ENCODE data around the gene UBALD2.
"Not testable (repeated sequence)": the region's sequence is repeated elsewhere in the genome, so short reads cannot be mapped to it uniquely, and the experiment has no call there.

The UBALD2 gene

DNA sequence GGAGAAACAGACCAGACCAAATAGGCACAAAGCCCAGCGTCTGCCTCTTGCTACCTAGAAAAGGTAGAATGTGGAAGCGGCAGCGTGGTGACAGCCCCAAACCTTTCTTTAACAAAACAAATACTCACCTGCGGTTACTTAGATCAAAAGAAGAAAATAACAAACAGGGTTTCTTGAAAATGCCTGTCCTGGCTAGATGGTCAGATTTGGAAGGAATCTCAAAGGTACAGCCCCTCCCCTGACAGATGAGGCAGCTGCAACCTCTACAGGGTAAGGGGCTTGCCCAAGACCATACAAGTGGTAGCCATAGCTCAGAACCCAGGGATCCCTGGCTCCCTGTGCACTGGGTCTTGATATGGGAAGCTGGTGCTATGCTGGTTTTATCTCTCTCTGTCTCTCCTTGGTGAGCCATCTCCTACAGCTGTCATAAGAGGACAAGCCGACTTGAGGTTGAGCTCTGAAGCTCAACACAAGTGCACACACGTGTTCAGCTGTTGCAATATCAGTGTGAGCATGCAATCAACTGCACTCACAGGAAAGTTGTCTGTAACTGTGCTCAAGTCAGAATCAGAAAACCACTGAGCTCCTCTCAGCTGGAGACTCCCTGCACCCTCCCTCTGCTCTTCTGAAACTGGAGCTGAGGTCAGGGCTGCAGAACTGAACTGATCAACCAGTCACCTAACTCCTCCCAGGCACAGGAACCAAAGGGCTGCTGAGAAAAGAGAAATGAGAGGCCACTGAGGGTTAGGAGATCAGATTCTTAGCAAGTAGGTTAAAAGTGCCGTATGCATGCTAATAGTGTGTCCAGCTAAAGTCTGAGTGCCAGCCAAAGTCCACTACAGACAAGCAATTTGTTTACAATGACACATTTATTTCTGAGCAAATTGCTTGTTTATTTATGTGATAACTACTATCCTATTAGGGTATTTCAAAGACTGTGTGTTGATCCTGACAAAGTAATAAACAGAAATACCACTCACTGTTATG lies 18.8 kb upstream of the UBALD2 start:
- Histone ChIP-seq H3K4me3 (ENCODE audit: extremely low read depth, insufficient read depth, low read length, poor library complexity, severe bottlenecking) (no peak overlapping the region), H3K9me3 (ENCODE audit: control insufficient read depth, low read length) (no peaks in the 10 kb centered on the region), H3K36me3 (ENCODE audit: control insufficient read depth, insufficient read depth, low read length) (no peaks in the 10 kb centered on the region), H3K27ac (ENCODE audit: low read depth, low read length, severe bottlenecking) (no peak overlapping the region), H3K4me1 (ENCODE audit: control insufficient read depth, insufficient read depth, low read length, poor library complexity, severe bottlenecking) (no peaks in the 10 kb centered on the region)
- 78 to 90% methylated on average over 2 to 5 of the region's 7 CpGs for WGBS, 2 experiments (ENCODE audit: insufficient coverage in 2 of 2)

DNA sequence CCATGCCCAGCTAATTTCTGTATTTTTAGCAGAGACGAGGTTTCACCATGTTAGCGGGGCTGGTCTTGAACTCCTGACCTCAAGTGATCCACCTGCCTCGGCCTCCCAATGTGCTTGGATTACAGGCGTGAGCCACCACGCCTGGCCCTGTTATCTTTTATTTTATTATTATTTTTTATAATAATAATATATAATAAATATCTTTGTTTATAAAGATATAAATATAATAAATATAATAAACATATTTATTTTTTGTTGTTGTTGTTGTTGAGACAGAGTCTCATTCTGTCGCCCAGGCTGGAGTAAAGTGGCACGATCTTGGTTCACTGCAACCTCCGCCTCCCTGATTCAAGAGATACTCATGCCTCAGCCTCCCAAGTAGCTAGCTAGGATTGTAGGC lies 17.8 kb upstream of the UBALD2 start:
- H3K4me1 ChIP-seq (ENCODE audit: control insufficient read depth, insufficient read depth, low read length, poor library complexity, severe bottlenecking): peaks cover 4% of the 10 kb centered on the region
- no peaks in the 10 kb centered on the region for H3K36me3 ChIP-seq (ENCODE audit: control insufficient read depth, insufficient read depth, low read length)
- no peak overlapping the region for H3K27ac ChIP-seq (ENCODE audit: low read depth, low read length, severe bottlenecking)
- WGBS, 2 experiments (ENCODE audit: insufficient coverage in 2 of 2): 92 to 97% methylated on average over 5 to 6 of the region's 8 CpGs
- H3K9me3 ChIP-seq (ENCODE audit: control insufficient read depth, low read length): no peaks in the 10 kb centered on the region
- no peak overlapping the region for H3K4me3 ChIP-seq (ENCODE audit: extremely low read depth, insufficient read depth, low read length, poor library complexity, severe bottlenecking)

DNA sequence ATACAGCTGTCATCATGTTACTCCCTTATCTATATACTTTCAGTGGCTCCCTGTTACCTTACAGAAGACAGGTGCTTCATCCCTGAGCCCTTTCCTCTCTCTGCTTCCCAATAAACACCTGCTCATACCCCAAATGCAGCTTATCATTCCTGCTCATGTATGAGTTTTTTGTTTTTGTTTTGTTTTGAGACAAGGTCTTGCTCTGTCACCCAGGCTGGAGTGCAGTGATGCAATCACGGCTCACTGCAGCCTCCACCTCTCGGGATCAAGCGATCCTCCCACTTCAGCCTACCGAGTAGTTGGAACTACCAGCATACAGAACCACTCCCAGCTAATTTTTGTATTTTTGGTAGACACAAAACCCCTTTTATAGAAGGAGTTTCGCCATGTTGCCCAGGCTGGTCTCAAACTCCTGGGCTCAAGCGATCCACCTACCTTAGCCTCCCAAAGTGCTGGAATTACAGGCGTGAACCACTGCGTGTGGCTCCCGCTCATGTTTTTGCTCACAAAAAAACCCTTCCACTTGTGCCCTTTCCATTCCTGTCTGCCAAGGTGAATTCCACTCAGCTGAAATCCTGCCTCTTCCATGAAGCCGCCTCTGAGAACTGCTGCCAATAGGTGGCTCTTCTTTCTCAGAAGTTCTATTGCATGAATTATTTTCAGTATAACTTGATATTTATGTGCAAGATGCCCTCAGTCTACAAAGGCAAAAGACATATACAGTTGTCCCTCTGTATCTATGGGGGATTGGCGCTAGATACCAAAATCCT lies 16.9 kb upstream of the UBALD2 start:
- no peak overlapping the region for H3K4me3 ChIP-seq (ENCODE audit: extremely low read depth, insufficient read depth, low read length, poor library complexity, severe bottlenecking)
- WGBS, 2 experiments (ENCODE audit: insufficient coverage in 2 of 2): 91 to 96% methylated on average over 7 to 10 of the region's 11 CpGs
- H3K36me3 ChIP-seq (ENCODE audit: control insufficient read depth, insufficient read depth, low read length): no peaks in the 10 kb centered on the region
- H3K9me3 ChIP-seq (ENCODE audit: control insufficient read depth, low read length): no peaks in the 10 kb centered on the region
- peaks cover 12% of the 10 kb centered on the region for H3K4me1 ChIP-seq (ENCODE audit: control insufficient read depth, insufficient read depth, low read length, poor library complexity, severe bottlenecking)
- no peak overlapping the region for H3K27ac ChIP-seq (ENCODE audit: low read depth, low read length, severe bottlenecking)

GRCh38 chr17:76250141-76250540 lies 15.0 kb upstream of the UBALD2 start:
- WGBS, 2 experiments (ENCODE audit: insufficient coverage in 2 of 2): 89 to 93% methylated on average over 5 of the region's 6 CpGs
- no peak overlapping the region for H3K4me3 ChIP-seq (ENCODE audit: extremely low read depth, insufficient read depth, low read length, poor library complexity, severe bottlenecking)
- peaks cover 12% of the 10 kb centered on the region for H3K4me1 ChIP-seq (ENCODE audit: control insufficient read depth, insufficient read depth, low read length, poor library complexity, severe bottlenecking)
- H3K36me3 ChIP-seq (ENCODE audit: control insufficient read depth, insufficient read depth, low read length): no peaks in the 10 kb centered on the region
- H3K27ac ChIP-seq (ENCODE audit: low read depth, low read length, severe bottlenecking): no peak overlapping the region
- H3K9me3 ChIP-seq (ENCODE audit: control insufficient read depth, low read length): no peaks in the 10 kb centered on the region

GRCh38 chr17:76251478-76252039 lies 13.6 kb upstream of the UBALD2 start:
- Histone ChIP-seq H3K4me1 (ENCODE audit: control insufficient read depth, insufficient read depth, low read length, poor library complexity, severe bottlenecking) (peaks cover 12% of the 10 kb centered on the region), H3K4me3 (ENCODE audit: extremely low read depth, insufficient read depth, low read length, poor library complexity, severe bottlenecking) (no peak overlapping the region), H3K36me3 (ENCODE audit: control insufficient read depth, insufficient read depth, low read length) (no peaks in the 10 kb centered on the region), H3K9me3 (ENCODE audit: control insufficient read depth, low read length) (no peaks in the 10 kb centered on the region), H3K27ac (ENCODE audit: low read depth, low read length, severe bottlenecking) (peak overlapping the region; percentile 71)
- whole genome bisulfite sequencing, 2 experiments (ENCODE audit: insufficient coverage in 2 of 2): 89 to 92% methylated on average over 7 to 8 of the region's 8 CpGs

DNA sequence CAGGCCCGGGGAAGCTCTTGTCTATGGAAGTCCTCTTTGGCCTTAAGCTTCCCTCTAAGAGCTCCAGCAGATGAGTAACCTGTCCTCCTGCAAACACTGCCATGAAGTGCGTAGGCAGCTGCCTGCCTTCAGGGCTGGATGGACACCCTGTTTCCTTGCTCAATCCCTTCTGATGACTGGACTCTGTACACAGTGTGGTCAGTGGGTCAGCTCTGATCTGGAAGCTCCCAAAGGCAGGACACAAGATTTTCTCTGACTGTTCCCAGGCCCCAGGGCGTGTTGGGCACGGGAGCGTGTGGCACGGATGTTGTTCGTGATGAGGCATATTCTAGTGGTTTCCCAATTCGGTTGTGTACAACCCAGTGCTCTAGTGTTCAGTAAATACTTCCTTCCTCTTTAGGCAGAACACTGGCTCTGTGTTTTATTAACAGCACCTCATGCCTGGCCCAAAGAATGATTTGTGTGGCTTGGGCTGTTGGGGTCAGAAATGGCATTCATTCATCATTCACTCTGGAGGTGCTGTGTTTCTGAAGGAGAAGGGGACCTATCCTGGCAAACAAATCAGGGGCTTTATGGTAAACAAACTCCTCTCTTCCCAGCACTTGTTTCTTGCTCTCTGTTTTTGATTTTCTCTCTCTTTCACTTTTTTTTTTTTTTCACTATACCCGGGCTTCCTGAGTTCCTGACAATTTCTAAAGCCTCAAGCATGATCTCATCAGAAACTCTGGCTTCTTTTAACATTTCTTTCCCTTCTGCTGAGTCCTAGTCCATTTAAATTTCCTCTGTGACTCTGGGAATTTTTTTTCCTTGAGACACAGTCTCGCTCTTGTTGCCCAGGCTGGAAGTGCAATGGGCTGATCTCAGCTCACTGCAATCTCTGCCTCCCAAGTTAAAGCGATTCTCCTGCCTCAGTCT lies 12.9 kb upstream of the UBALD2 start:
- 86 to 88% methylated on average over 11 of the region's 11 CpGs for WGBS, 2 experiments (ENCODE audit: insufficient coverage in 2 of 2)
- Histone ChIP-seq H3K4me1 (ENCODE audit: control insufficient read depth, insufficient read depth, low read length, poor library complexity, severe bottlenecking) (peaks cover 12% of the 10 kb centered on the region), H3K9me3 (ENCODE audit: control insufficient read depth, low read length) (no peaks in the 10 kb centered on the region), H3K4me3 (ENCODE audit: extremely low read depth, insufficient read depth, low read length, poor library complexity, severe bottlenecking) (no peak overlapping the region), H3K36me3 (ENCODE audit: control insufficient read depth, insufficient read depth, low read length) (no peaks in the 10 kb centered on the region), H3K27ac (ENCODE audit: low read depth, low read length, severe bottlenecking) (peak overlapping the region; percentile 71)

- WGBS, 2 experiments (ENCODE audit: insufficient coverage in 2 of 2): 95 to 97% methylated on average over 20 to 21 of the region's 23 CpGs
- not testable (repeated sequence) for H3K27ac ChIP-seq (ENCODE audit: low read depth, low read length, severe bottlenecking); H3K36me3 ChIP-seq (ENCODE audit: control insufficient read depth, insufficient read depth, low read length); H3K4me3 ChIP-seq (ENCODE audit: extremely low read depth, insufficient read depth, low read length, poor library complexity, severe bottlenecking); H3K9me3 ChIP-seq (ENCODE audit: control insufficient read depth, low read length)
- peaks cover 12% of the 10 kb centered on the region for H3K4me1 ChIP-seq (ENCODE audit: control insufficient read depth, insufficient read depth, low read length, poor library complexity, severe bottlenecking)
Observed at GRCh38 chr17:76252967-76253766, 12.0 kb upstream of the UBALD2 start.

DNA sequence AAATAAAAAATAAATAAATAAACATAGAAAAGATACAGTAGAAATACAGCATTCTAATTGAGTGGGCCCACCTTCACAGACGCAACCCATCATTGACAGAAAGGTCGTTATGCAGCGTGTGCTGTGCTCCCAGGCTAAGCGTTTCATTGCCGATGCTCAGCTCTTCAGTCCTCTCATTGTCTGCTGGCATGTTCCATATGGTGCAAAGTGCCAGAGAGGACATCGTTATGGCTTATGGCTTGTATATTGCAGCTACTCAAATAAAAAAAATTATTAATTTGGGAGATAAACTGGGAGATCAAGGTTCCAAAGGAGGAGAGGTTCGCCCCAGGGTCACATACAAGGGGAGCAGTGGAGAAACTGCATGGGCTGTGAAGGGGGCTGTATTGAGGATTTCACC lies 11.3 kb upstream of the UBALD2 start:
- no peaks in the 10 kb centered on the region for H3K9me3 ChIP-seq (ENCODE audit: control insufficient read depth, low read length)
- H3K4me3 ChIP-seq (ENCODE audit: extremely low read depth, insufficient read depth, low read length, poor library complexity, severe bottlenecking): no peak overlapping the region
- H3K27ac ChIP-seq (ENCODE audit: low read depth, low read length, severe bottlenecking): no peak overlapping the region
- H3K4me1 ChIP-seq (ENCODE audit: control insufficient read depth, insufficient read depth, low read length, poor library complexity, severe bottlenecking): peaks cover 12% of the 10 kb centered on the region
- no peaks in the 10 kb centered on the region for H3K36me3 ChIP-seq (ENCODE audit: control insufficient read depth, insufficient read depth, low read length)
- WGBS, 2 experiments (ENCODE audit: insufficient coverage in 2 of 2): 94 to 98% methylated on average over 5 to 6 of the region's 7 CpGs

DNA sequence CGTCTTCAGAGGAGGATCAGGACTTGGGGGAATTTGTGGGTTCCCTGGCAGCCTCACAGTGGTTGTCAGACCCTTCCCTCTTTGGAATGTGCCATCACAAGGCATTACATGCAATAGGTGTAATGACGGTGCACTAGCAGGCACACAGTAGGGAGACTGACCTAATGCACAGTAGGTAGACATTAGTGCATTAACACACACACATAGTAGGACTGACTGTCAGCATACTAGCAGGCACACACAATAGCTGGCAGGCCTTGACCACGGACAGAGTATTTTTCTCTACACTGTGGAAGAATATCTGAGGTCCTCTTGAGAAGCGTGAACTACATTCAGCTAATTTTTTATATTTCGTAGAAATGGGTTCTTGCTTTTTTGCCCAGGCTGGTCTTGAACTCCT lies 10.9 kb upstream of the UBALD2 start:
- WGBS, 2 experiments (ENCODE audit: insufficient coverage in 2 of 2): 100% methylated on average over 4 of the region's 5 CpGs
- Histone ChIP-seq H3K27ac (ENCODE audit: low read depth, low read length, severe bottlenecking) (no peak overlapping the region), H3K4me1 (ENCODE audit: control insufficient read depth, insufficient read depth, low read length, poor library complexity, severe bottlenecking) (peaks cover 12% of the 10 kb centered on the region), H3K9me3 (ENCODE audit: control insufficient read depth, low read length) (no peaks in the 10 kb centered on the region), H3K36me3 (ENCODE audit: control insufficient read depth, insufficient read depth, low read length) (no peaks in the 10 kb centered on the region), H3K4me3 (ENCODE audit: extremely low read depth, insufficient read depth, low read length, poor library complexity, severe bottlenecking) (no peak overlapping the region)
